CD4-positive, alpha-beta memory T cell (primary cell): Measurements from ENCODE around the gene CCDC47. TPM values are rescaled to one million over a fixed set of nuclear protein-coding genes. Genes with fewer than 3 reads are reported as not detected.

Source experiments
- CTCF ChIA-PET: fragments of 350-600 bp; sonication (Branson Sonifier 250); formaldehyde crosslinking; loops from one replicate; lab custom pipeline; 2021; ENCODE audit warnings: inconsistent platforms; ENCODE audit not compliant: partially characterized antibody; lab: Charles Lee
- POLR2A ChIA-PET: fragments of 350-600 bp; sonication (Branson Sonifier 250); formaldehyde crosslinking; loops from one replicate; lab custom pipeline; 2021; ENCODE audit not compliant: partially characterized antibody; lab: Charles Lee
- DNase-seq, 5 donors: peaks; one replicate each; pipeline versions ENCODE4 v3.0.0 to v3.0.0-alpha.2; 2020 to 2022; ENCODE audit warnings: mixed read lengths in 1 of 5
- H3K27ac ChIP-seq: one replicate; pipeline ENCODE4 v1.7.0; 2013; ENCODE audit warnings: low read depth, low read length
- H3K27me3 ChIP-seq: 2 replicates; pipeline ENCODE4 v1.7.0; 2013; ENCODE audit warnings: mild to moderate bottlenecking, low read length, moderate library complexity; ENCODE audit not compliant: insufficient read depth
- H3K36me3 ChIP-seq: 2 replicates; pipeline ENCODE4 v1.7.0; 2013; ENCODE audit warnings: mild to moderate bottlenecking, low read length, moderate library complexity; ENCODE audit not compliant: insufficient read depth
- H3K4me1 ChIP-seq: 2 replicates; pipeline ENCODE4 v1.7.0; 2013; ENCODE audit warnings: mild to moderate bottlenecking, low read length, moderate library complexity; ENCODE audit not compliant: insufficient read depth
- H3K4me3 ChIP-seq, 2 donors: one replicate each; pipeline ENCODE4 v1.7.0; 2013; ENCODE audit warnings: low read length in 2 of 2, mild to moderate bottlenecking in 1 of 2
- H3K9me3 ChIP-seq, 2 donors: one replicate each; pipeline ENCODE4 v1.7.0; 2013; ENCODE audit warnings: low read length in 2 of 2, control low read depth in 1 of 2; ENCODE audit not compliant: control insufficient read depth in 1 of 2
- H3K27ac Mint-ChIP-seq, 7 donors: one replicate each; pipeline ENCODE4 v1.8.0; 2020 to 2021; ENCODE audit warnings: mixed read lengths in 7 of 7, mild to moderate bottlenecking in 6 of 7, inconsistent platforms in 3 of 7, moderate library complexity in 3 of 7
- H3K27me3 Mint-ChIP-seq, 2 donors: one replicate each; pipeline ENCODE4 v1.8.0; 2020 to 2021; ENCODE audit warnings: mixed read lengths in 2 of 2
- H3K36me3 Mint-ChIP-seq, 2 donors: one replicate each; pipeline ENCODE4 v1.8.0; 2020 to 2021; ENCODE audit warnings: mixed read lengths in 2 of 2, inconsistent platforms in 1 of 2, mild to moderate bottlenecking in 1 of 2
- H3K4me1 Mint-ChIP-seq, 4 donors: one replicate each; pipeline ENCODE4 v1.8.0; 2020 to 2021; ENCODE audit warnings: mixed read lengths in 4 of 4, mild to moderate bottlenecking in 1 of 4
- H3K4me3 Mint-ChIP-seq, 8 donors: one replicate each; pipeline ENCODE4 v1.8.0; 2020 to 2021; ENCODE audit warnings: mixed read lengths in 8 of 8, mild to moderate bottlenecking in 7 of 8, moderate library complexity in 6 of 8, inconsistent platforms in 3 of 8
- H3K9me3 Mint-ChIP-seq, 8 donors: one replicate each; pipeline ENCODE4 v1.8.0; 2020 to 2021; ENCODE audit warnings: mixed read lengths in 8 of 8, mild to moderate bottlenecking in 5 of 8, inconsistent platforms in 3 of 8, moderate library complexity in 1 of 8
- intact Hi-C: fragments of 100-400 bp; cut with micrococcal nuclease; formaldehyde crosslinking; loops from one replicate; pipeline ENCODE4 v1.15.1; 2023
- polyA plus RNA-seq, 2 donors: library from polyadenylated mRNA; unstranded; fragments of 300-500 nt; fragmentation: Illumina TruSeq; gene quantifications; one replicate each; pipeline ENCODE4 v1.2.3, GENCODE V29; 2021
- total RNA-seq, 2 experiments: library from RNA; stranded (reverse); gene quantifications; one replicate each; pipeline ENCODE4 v1.2.3, GENCODE V29; 2021

Gene CCDC47
- total and polyA plus RNA-seq, 4 experiments from 2014 or later = 31.3 to 46.9 (median 37.9) TPM

DNA sequence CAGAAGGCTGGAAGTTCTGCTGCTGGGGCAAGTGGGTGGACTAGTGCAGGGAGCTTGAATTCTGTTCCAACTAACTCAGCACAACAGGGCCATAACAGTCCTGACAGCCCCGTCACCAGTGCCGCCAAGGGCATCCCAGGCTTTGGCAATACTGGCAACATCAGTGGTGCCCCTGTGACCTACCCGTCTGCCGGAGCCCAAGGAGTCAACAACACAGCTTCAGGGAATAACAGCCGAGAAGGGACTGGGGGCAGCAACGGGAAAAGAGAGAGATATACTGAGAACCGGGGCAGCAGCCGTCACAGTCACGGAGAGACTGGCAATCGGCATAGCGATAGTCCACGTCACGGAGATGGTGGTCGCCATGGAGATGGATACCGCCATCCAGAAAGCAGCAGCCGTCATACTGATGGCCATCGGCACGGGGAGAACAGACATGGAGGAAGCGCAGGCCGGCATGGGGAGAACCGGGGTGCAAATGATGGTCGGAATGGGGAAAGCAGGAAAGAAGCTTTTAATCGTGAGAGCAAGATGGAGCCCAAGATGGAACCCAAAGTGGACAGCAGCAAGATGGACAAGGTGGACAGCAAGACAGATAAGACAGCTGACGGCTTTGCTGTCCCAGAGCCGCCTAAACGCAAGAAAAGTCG is 44.5 kb upstream of the CCDC47 start:
- Histone ChIP-seq H3K9me3 (no peaks in the 10 kb centered on the region), H3K27me3 (no peaks in the 10 kb centered on the region), H3K36me3 (peaks cover 93% of the 10 kb centered on the region), H3K4me3 (no peak overlapping the region), H3K4me1 (peaks cover 9% of the 10 kb centered on the region), H3K27ac (no peak overlapping the region)
- intact Hi-C loops = no loop called here
- Mint-ChIP-seq H3K27ac (peak overlapping the region in 4 of 7 donors; percentile 15 to 88 (median 62)), H3K27me3 (no peaks in the 10 kb centered on the region), H3K4me1 (peaks cover 9 to 15% (median 12%) of the 10 kb centered on the region in 4 donors), H3K9me3 (no peaks in the 10 kb centered on the region), H3K36me3 (peaks cover 53 to 94% of the 10 kb centered on the region in 2 donors), H3K4me3 (peak overlapping the region in 2 of 8 donors; percentile 15 to 50)
- no peak for DNase-seq
- ChIA-PET CTCF (interaction anchor here (0.8 to 1.9 kb wide), 3 partner anchors 10 to 31 kb away, joined by 3 to 7 read pairs (median 5); no protein-coding TSS in a partner anchor), POLR2A (interaction anchor here (0.7 to 1.9 kb wide), 6 partner anchors 9 to 123 kb away, joined by 3 to 5 read pairs (median 4); partner anchors contain the start of genes CCDC47, DDX42 and PSMC5)

DNA sequence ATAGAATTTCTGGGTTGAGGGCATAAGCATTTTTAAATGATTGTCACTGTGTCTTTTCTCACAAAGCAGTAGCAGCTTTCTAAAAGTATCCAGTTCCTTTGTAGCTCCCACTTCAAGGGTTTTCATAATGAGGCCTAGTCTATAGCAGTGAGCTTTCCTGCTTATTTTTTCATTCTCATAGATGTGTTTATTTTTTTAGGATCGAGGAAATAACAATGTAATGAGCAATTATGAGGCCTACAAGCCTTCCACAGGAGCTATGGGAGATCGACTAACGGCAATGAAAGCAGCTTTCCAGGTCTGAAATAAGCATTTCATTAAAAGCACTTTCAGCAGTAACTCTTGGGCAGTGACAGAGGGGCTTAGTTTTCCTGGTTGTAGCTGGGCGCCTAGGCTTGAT is 43.3 kb upstream of the CCDC47 start:
- intact Hi-C loops = no loop called here
- H3K27me3 ChIP-seq = no peaks in the 10 kb centered on the region
- Mint-ChIP-seq H3K9me3 (no peaks in the 10 kb centered on the region), H3K27me3 (no peaks in the 10 kb centered on the region), H3K27ac (peak overlapping the region in 1 of 7 donors; percentile 10), H3K4me1 (peaks cover 5 to 9% (median 6%) of the 10 kb centered on the region in 4 donors), H3K4me3 (no peak overlapping the region), H3K36me3 (peaks cover 54 to 93% of the 10 kb centered on the region in 2 donors)
- H3K9me3 ChIP-seq = no peaks in the 10 kb centered on the region
- no peak for DNase-seq
- POLR2A ChIA-PET = no interaction called here
- H3K4me3 ChIP-seq = no peak overlapping the region
- CTCF ChIA-PET = interaction anchor here (1.1 kb wide), 1 partner anchor 10 kb away, joined by 3 read pairs; no protein-coding TSS in a partner anchor
- H3K36me3 ChIP-seq = peaks cover 91% of the 10 kb centered on the region
- no peak overlapping the region for H3K27ac ChIP-seq
- peaks cover 9% of the 10 kb centered on the region for H3K4me1 ChIP-seq

DNA sequence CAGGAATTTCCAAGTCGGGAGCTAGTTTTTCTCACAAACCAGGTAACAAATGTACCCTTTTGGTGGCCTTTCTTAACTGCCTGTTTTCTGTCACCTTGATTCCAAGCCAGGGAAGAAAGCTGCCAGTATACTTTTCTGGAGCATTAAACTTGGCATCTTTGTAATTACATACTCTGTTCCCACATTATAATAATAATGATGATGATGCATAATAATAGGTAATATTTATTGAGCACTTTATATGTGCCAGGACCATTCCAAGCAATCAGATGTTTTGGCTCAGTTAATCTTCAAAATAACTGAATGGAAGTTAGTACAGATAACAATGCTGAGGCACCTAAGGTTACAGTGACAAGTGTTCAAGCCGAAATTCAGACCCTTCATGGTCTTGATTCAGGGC is 42.7 kb upstream of the CCDC47 start:
- Mint-ChIP-seq H3K9me3 (no peaks in the 10 kb centered on the region), H3K4me3 (no peak overlapping the region), H3K4me1 (peaks cover 4 to 9% (median 5%) of the 10 kb centered on the region in 4 donors), H3K27ac (peak overlapping the region in 3 of 7 donors; percentile 32 to 46 (median 35)), H3K36me3 (peaks cover 55 to 93% of the 10 kb centered on the region in 2 donors), H3K27me3 (no peaks in the 10 kb centered on the region)
- Histone ChIP-seq H3K4me1 (peaks cover 9% of the 10 kb centered on the region), H3K4me3 (no peak overlapping the region), H3K9me3 (no peaks in the 10 kb centered on the region), H3K36me3 (peaks cover 91% of the 10 kb centered on the region), H3K27me3 (no peaks in the 10 kb centered on the region), H3K27ac (no peak overlapping the region)
- CTCF ChIA-PET = interaction anchor here (1.1 kb wide), 1 partner anchor 10 kb away, joined by 3 read pairs; no protein-coding TSS in a partner anchor
- DNase-seq = no peak
- intact Hi-C loops = no loop called here
- POLR2A ChIA-PET = no interaction called here

DNA sequence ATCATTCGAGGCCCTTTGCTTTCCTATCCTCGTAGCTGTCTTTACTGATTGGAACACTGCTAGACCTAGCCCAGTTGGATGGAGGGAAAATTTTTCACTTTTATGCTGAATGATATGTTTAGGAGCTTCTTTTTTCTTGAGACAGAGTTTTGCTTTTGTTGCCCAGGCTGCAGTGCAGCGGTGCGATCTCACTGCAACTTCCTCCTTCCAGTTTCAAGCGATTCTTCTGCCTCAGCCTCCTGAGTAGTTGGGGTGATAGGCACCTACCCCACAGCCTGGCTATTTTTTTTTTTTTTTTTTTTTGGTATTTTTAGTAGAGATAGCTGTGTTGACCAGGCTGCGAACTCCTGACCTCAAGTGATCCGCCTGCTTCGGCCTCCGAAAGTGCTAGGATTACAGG is 36.6 kb upstream of the CCDC47 start:
- Histone ChIP-seq H3K27ac (no peak overlapping the region), H3K27me3 (no peaks in the 10 kb centered on the region), H3K4me3 (no peak overlapping the region), H3K4me1 (no peaks in the 10 kb centered on the region), H3K9me3 (no peaks in the 10 kb centered on the region), H3K36me3 (peaks cover 85% of the 10 kb centered on the region)
- POLR2A ChIA-PET = interaction anchor here (1.2 to 1.8 kb wide), 2 partner anchors 11 to 35 kb away, joined by 3 to 5 read pairs; partner anchors contain the start of gene DDX42
- CTCF ChIA-PET = interaction anchor here (0.7 to 1.7 kb wide), 5 partner anchors 19 to 383 kb away, joined by 3 to 4 read pairs (median 4); no protein-coding TSS in a partner anchor
- H3K4me3 Mint-ChIP-seq = no peak overlapping the region
- peaks cover 66 to 87% of the 10 kb centered on the region in 2 donors for H3K36me3 Mint-ChIP-seq
- H3K9me3 Mint-ChIP-seq = no peaks in the 10 kb centered on the region
- no peak for DNase-seq
- H3K4me1 Mint-ChIP-seq = peaks cover 0 to 1% (median 0%) of the 10 kb centered on the region in 4 donors
- peak overlapping the region in 4 of 7 donors; percentile 15 to 71 (median 53) for H3K27ac Mint-ChIP-seq
- no peaks in the 10 kb centered on the region for H3K27me3 Mint-ChIP-seq
- intact Hi-C loops = no loop called here

DNA sequence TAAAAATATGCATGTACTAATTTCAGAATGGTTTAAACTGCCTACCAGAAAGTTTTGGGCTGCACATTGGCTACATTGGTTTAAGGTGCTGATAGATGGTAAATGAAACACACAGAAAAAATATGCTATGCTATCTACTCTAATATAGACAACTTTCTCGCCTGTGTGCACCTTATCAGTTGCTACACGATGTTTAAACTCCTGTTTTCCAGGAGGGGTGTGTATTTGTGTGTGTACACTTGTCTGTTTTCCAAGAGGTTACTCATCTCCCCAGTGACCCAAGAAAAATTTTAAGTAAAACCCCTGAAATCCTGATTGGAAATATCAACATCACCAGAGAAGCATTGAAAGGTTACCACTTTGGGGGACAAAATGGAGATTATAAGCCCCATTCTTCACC is 32.2 kb upstream of the CCDC47 start:
- H3K27ac ChIP-seq = no peak overlapping the region
- H3K27ac Mint-ChIP-seq = peak overlapping the region in 2 of 7 donors; percentile 48 to 65
- no peaks in the 10 kb centered on the region for H3K27me3 Mint-ChIP-seq
- H3K9me3 ChIP-seq = no peaks in the 10 kb centered on the region
- no peak overlapping the region for H3K4me3 Mint-ChIP-seq
- H3K36me3 Mint-ChIP-seq = peaks cover 56 to 74% of the 10 kb centered on the region in 2 donors
- peaks cover 70% of the 10 kb centered on the region for H3K36me3 ChIP-seq
- peaks cover 0 to 3% (median 0%) of the 10 kb centered on the region in 4 donors for H3K4me1 Mint-ChIP-seq
- no peak for DNase-seq
- H3K4me1 ChIP-seq = no peaks in the 10 kb centered on the region
- POLR2A ChIA-PET = interaction anchor here (1.4 kb wide), 1 partner anchor 13 kb away, joined by 4 read pairs; no protein-coding TSS in a partner anchor
- intact Hi-C loops = no loop called here
- CTCF ChIA-PET = no interaction called here
- H3K27me3 ChIP-seq = no peaks in the 10 kb centered on the region
- H3K9me3 Mint-ChIP-seq = no peaks in the 10 kb centered on the region
- no peak overlapping the region for H3K4me3 ChIP-seq

DNA sequence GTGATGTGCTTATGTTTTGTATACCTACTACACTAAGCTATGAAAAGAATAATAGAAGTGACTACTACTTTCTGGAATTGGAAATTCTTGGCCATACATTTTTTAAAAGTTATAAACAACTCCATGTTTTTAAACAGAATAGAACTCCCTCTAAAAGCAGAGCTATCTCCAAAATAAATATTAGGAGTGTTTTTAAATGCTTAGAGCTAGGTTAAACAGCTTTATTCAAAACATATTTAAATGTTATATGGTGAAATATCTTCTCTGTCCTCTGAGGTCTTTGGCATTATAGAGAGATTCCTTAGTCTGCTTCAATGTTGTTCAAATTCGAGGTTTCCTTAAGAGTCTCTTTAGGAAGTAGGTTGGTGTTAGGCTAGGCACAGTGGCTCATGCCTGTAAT is 30.9 kb upstream of the CCDC47 start:
- H3K27ac Mint-ChIP-seq = peak overlapping the region in 4 of 7 donors; percentile 10 to 87 (median 42)
- Histone ChIP-seq H3K4me3 (no peak overlapping the region), H3K4me1 (no peaks in the 10 kb centered on the region), H3K27me3 (no peaks in the 10 kb centered on the region), H3K36me3 (peaks cover 70% of the 10 kb centered on the region), H3K9me3 (no peaks in the 10 kb centered on the region), H3K27ac (no peak overlapping the region)
- no peaks in the 10 kb centered on the region for H3K9me3 Mint-ChIP-seq
- ChIA-PET POLR2A (interaction anchor here (1.2 to 1.7 kb wide), 4 partner anchors 14 to 182 kb away, joined by 3 to 6 read pairs (median 5); partner anchors contain the start of genes CCDC47, DDX42 and MAP3K3), CTCF (interaction anchor here (1.5 kb wide), 2 partner anchors 31 kb away, joined by 5 to 6 read pairs; partner anchors contain the start of genes CCDC47 and DDX42)
- H3K4me3 Mint-ChIP-seq = no peak overlapping the region
- peaks cover 0 to 4% (median 0%) of the 10 kb centered on the region in 4 donors for H3K4me1 Mint-ChIP-seq
- H3K36me3 Mint-ChIP-seq = peaks cover 56 to 75% of the 10 kb centered on the region in 2 donors
- DNase-seq = no peak
- H3K27me3 Mint-ChIP-seq = no peaks in the 10 kb centered on the region
- intact Hi-C loops = no loop called here

DNA sequence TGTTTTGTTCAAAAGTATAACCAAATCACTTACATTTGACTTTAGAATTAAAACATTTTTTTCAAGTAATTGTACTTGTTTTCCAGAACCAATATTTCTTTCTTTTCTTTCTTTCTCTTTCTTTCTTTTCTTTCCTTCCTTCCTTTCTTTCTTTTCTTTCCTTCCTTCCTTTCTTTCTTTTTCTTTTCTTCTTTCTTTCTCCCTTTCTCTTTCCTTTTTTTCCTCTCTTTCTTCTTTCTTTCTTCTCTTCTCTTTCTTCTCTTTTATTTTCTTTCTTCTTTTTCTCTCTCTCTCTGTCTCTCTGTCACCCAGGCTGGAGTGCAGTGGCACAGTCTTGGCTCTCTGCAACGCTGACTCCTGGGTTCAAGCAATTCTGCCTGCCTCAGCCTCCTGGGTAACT is 27.4 kb upstream of the CCDC47 start:
- Mint-ChIP-seq H3K4me3 (no peak overlapping the region), H3K27ac (peak overlapping the region in 1 of 7 donors; percentile 32), H3K36me3 (peaks cover 46 to 78% of the 10 kb centered on the region in 2 donors), H3K27me3 (no peaks in the 10 kb centered on the region), H3K9me3 (no peaks in the 10 kb centered on the region), H3K4me1 (peaks cover 0 to 6% (median 0%) of the 10 kb centered on the region in 4 donors)
- CTCF ChIA-PET = interaction anchor here (0.6 kb wide), 1 partner anchor 106 kb away, joined by 4 read pairs; no protein-coding TSS in a partner anchor
- POLR2A ChIA-PET = interaction anchor here (1.1 to 2.8 kb wide), 2 partner anchors 41 to 104 kb away, joined by 3 to 12 read pairs; no protein-coding TSS in a partner anchor
- peaks cover 68% of the 10 kb centered on the region for H3K36me3 ChIP-seq
- H3K4me3 ChIP-seq = no peak overlapping the region
- no peaks in the 10 kb centered on the region for H3K9me3 ChIP-seq
- H3K4me1 ChIP-seq = no peaks in the 10 kb centered on the region
- no peaks in the 10 kb centered on the region for H3K27me3 ChIP-seq
- no peak overlapping the region for H3K27ac ChIP-seq
- DNase-seq = no peak
- intact Hi-C loops = no loop called here
